Activated naive CD4-positive, alpha-beta T cell treated with anti-CD3 and anti-CD28 coated beads for 36 hours (primary cell): ENCODE measurements around the gene PARK7. TPM values are rescaled to one million over a fixed set of nuclear protein-coding genes. Genes with fewer than 3 reads are reported as not detected.

Experiments used
- CTCF ChIA-PET: fragments of 350-600 bp; sonication (Branson Sonifier 250); formaldehyde crosslinking; loops from one replicate; lab custom pipeline; 2021; ENCODE audit warnings: antibody characterized with exemption; lab: Charles Lee
- DNase-seq: peaks from one replicate; pipeline ENCODE4 v3.0.0-alpha.2; 2020
- H3K27ac Mint-ChIP-seq: one replicate; pipeline ENCODE4 v1.8.0; 2021; ENCODE audit warnings: mild to moderate bottlenecking, mixed read lengths
- H3K27me3 Mint-ChIP-seq: one replicate; pipeline ENCODE4 v1.8.0; 2021; ENCODE audit warnings: low read depth, mixed read lengths
- H3K36me3 Mint-ChIP-seq: one replicate; pipeline ENCODE4 v1.8.0; 2021; ENCODE audit warnings: low read depth, mixed read lengths
- H3K4me1 Mint-ChIP-seq: one replicate; pipeline ENCODE4 v1.8.0; 2021; ENCODE audit warnings: low read depth, mixed read lengths
- H3K4me3 Mint-ChIP-seq: one replicate; pipeline ENCODE4 v1.8.0; 2021; ENCODE audit warnings: mild to moderate bottlenecking, moderate library complexity, mixed read lengths
- H3K9me3 Mint-ChIP-seq: one replicate; pipeline ENCODE4 v1.8.0; 2021; ENCODE audit warnings: mixed read lengths
- intact Hi-C: fragments of 100-400 bp; cut with micrococcal nuclease; formaldehyde crosslinking; loops from one replicate; pipeline ENCODE4 v1.15.1; 2023
- total RNA-seq, 2 experiments: library from RNA; stranded (reverse); gene quantifications; one replicate each; pipeline ENCODE4 v1.2.3, GENCODE V29; 2021

Gene PARK7
- total RNA-seq, 2 experiments from 2014 or later = 373 to 397 TPM

DNA sequence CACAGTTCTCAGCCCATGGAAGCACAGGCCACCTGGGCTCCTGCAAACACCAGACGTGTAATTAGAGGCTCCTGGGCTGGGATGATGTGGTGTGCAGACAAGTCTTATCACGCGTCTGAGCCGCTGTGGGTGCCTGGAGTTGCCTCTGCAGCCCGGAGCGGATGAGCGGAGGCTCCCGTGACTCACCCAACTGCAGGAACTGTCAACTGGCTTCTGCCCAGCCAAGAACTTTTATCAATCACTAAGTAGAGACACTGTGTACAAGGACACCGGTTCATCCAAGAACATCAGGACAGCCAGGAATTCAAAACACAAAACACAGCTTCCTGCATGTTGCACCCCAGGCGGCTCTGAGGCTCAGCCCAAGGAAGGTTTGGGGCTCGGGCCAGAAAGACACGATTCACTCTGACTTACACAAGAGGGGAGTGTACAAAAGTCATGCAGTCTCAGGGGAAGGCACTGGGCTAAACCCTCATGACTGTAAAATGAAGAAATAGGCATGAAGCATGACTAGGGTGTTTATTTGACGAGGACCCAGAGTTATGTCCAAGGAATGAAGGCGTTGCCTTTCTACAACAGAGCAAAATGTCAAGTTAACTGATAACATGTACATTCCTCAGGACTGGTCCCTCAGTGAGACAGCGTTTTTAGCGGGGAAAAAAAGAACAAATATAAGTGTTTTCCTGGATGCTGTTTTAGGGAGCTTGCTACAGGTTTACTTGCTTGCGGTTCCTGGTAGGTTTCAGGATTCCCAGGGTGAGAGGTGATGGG lies 43.5 kb downstream of the PARK7 start:
- Mint-ChIP-seq H3K4me3 (no peak overlapping the region), H3K36me3 (peaks cover 9% of the 10 kb centered on the region), H3K4me1 (no peaks in the 10 kb centered on the region), H3K9me3 (no peaks in the 10 kb centered on the region), H3K27ac (no peak overlapping the region), H3K27me3 (no peaks in the 10 kb centered on the region)
- no peak for DNase-seq
- intact Hi-C loops = no loop called here
- CTCF ChIA-PET = no interaction called here

DNA sequence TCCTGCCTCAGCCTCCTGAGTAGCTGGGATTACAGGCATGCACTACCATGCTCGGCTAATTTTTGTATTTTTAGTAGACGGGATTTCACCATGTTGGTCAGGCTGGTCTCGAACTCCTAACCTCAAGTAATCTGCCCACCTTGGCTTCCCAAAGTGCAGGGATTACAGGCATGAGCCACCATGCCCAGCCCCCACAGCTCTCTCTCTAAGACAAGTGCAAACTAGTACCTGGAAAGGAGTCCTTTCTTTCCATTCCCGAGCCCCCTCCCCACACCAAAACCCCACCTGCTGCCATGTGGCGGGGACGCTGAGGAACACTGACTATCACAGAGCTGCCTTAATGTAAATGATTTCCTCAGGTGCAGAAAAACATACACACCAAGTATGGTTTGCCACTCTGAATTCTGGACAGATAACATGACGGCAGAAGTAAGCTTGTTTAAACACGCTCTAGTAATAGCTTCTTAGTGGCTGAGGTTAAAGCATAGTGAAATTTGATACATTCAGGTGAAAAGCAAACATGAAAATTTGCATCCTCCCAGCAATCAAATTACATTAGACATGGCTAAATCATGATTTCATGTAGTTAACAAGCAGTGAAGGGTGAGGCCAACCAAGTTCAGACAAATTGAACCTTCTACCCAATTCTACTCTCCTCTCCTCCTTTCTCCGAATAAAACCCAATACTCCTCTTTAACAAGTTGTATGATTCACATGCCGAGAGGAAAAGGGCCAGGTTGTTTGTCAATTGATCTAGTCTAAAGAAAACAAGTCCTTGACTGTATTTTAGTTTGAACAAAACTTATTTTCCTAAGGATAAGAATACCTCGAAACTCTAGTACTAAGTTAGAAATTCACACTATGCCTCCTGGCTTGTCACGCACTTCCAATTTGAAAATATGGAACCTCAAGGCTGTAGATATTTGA lies 44.8 kb downstream of the PARK7 start:
- no peak overlapping the region for H3K27ac Mint-ChIP-seq
- H3K27me3 Mint-ChIP-seq = no peaks in the 10 kb centered on the region
- H3K4me3 Mint-ChIP-seq = no peak overlapping the region
- H3K36me3 Mint-ChIP-seq = peaks cover 7% of the 10 kb centered on the region
- intact Hi-C loops = no loop called here
- no peaks in the 10 kb centered on the region for H3K4me1 Mint-ChIP-seq
- no peaks in the 10 kb centered on the region for H3K9me3 Mint-ChIP-seq
- CTCF ChIA-PET = interaction anchor here (0.8 kb wide), 1 partner anchor 9 kb away, joined by 4 read pairs; no protein-coding TSS in a partner anchor
- no peak for DNase-seq

DNA sequence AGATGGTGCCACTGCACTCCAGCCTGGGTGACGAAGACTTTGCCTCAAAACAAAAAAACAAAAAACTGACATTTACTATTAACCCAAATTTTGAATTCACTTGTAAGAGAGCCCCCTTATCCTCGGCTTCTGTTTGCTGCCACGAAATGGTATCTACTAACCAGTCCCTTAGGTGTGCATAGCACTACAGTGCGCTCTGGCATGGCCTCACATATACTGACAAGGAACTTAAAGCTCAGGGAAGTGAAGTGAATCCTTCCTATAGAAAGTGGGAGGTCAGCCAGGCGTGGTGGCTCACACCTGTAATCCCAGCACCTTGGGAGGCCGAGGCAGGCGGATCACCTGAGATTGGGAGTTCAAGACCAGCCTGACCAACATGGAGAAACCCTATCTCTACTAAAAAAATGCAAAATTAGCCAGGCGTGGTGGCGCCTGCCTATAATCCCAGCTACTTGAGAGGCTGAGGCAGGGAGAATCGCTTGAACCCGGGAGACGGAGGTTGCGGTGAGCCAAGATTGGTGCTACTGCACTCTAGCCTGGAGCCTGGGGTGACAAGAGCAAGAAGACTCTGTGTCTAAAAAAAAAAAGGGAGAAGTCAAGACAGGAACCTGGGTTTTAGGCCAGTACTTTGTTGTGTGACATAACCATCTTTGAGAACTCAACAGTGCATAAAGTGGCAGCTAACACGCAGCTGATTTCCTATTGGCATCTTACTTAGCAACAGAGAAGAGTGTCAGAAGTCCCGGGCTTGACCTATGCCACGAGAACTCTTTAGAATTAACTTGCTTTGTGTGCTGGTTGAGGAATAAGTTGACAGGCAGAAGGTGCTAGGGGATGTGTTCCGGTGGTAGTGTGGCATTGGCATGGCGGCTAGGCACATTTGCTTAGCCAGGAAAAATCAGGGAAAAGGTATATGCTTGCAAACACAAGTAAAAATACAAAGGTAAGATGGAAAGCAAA lies 47.8 kb downstream of the PARK7 start:
- no peak overlapping the region for H3K27ac Mint-ChIP-seq
- CTCF ChIA-PET = no interaction called here
- intact Hi-C loops = loop anchor here (10.0 kb wide), 1 partner anchor 715 kb away; no protein-coding TSS in a partner anchor
- no peak for DNase-seq
- H3K4me1 Mint-ChIP-seq = no peaks in the 10 kb centered on the region
- no peaks in the 10 kb centered on the region for H3K36me3 Mint-ChIP-seq
- no peak overlapping the region for H3K4me3 Mint-ChIP-seq
- H3K9me3 Mint-ChIP-seq = no peaks in the 10 kb centered on the region
- H3K27me3 Mint-ChIP-seq = no peaks in the 10 kb centered on the region

DNA sequence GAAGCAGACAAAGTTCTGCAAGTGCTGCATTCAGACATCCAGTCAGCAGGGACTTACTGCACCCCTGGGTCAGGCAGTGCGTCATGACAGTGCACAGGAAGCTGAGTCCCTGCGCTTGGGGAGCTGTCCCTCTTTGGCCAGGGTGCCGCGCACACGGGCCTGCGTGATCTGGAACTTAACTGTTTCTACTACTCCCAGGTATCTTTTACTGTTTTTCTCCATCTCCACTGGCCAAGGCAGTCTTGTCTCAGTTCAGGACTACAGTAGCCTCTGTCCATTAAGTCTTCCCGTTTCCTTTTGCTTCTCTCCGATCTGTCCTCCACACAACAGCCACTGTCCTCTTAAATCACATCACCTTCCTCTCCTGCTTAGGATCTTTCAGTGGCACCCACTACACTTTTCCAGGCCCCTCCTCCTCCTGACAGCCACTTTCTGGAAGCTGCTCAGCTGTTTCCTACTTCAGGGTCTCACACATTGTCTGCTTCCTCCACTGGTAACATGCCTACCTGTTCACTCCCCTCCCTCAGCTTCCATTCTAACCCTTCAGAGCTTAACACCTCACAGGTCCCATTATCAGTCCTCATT lies 48.7 kb downstream of the PARK7 start:
- intact Hi-C loops = loop anchor here (10.0 kb wide), 1 partner anchor 715 kb away; no protein-coding TSS in a partner anchor
- Mint-ChIP-seq H3K4me3 (no peak overlapping the region), H3K27ac (no peak overlapping the region), H3K4me1 (no peaks in the 10 kb centered on the region), H3K36me3 (no peaks in the 10 kb centered on the region), H3K27me3 (no peaks in the 10 kb centered on the region), H3K9me3 (no peaks in the 10 kb centered on the region)
- CTCF ChIA-PET = interaction anchor here (2.8 kb wide), 1 partner anchor 305 kb away, joined by 11 read pairs; no protein-coding TSS in a partner anchor
- no peak for DNase-seq

DNA sequence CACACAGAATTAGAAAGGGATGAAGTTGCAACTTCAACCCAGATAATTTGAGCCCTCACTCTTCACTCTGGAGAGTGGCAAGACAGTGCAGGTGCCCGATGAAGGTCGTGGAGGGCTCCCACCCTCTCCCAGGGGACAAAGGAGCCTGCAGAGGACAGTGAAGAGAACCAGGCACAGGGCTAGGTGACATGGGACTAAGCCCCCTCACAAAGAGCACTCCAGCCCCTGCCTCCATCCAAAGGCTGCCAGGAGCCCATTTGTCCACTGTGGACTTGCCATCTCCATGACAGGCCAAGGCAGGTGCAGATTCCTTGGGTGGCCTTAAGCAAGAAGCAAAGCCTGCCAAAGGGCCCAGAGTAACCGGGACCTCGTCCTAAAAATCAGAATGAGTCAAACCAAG lies 49.5 kb downstream of the PARK7 start:
- Mint-ChIP-seq H3K36me3 (no peaks in the 10 kb centered on the region), H3K27me3 (no peaks in the 10 kb centered on the region), H3K9me3 (no peaks in the 10 kb centered on the region), H3K4me1 (no peaks in the 10 kb centered on the region), H3K27ac (no peak overlapping the region), H3K4me3 (no peak overlapping the region)
- intact Hi-C loops = loop anchor here (10.0 kb wide), 1 partner anchor 714 kb away; no protein-coding TSS in a partner anchor
- CTCF ChIA-PET = interaction anchor here (2.8 kb wide), 1 partner anchor 304 kb away, joined by 11 read pairs; no protein-coding TSS in a partner anchor
- no peak for DNase-seq

DNA sequence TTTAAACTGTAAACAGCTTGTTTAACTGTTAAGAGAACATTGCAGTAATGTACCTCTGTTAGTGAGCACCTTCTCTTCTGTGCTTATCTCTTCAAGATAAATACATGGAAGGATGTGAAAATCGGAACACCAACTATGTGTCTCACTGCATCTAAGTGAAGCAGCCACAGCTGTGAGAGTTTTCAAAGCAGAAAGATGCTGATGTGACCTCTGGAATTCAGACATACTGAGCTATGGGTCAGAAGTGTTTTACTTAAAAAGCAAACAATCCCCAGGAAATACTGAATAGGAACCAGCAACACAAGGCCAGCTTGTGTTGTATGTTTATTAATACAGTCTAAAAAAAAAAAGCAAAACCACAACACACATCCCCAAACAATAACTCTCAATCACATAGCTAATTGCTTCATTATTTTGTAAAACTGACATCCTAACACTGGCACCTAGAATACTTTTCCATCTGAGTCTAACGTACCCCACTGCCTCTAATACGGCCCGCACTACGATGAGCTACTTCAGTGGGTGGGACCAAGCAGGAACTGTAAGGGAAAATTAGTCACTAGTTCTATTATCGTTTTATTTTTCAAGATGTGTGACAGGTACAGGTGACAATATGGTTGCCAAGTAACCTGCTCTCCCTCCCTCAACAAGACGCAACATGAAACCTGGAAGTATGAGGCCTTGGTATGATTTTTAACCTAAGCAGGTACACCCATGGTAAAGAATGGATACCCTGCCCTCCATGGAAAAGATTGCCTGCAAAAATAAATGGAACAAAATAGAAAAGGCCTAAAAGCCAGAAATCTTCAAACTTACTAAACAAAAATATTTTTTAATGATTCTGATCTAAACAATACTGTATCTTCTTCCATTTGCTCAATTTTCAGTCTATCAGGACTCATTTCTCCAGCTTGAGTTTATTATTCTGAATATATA lies 50.7 kb downstream of the PARK7 start:
- no peak for DNase-seq
- intact Hi-C loops = loop anchor here (10.0 kb wide), 1 partner anchor 713 kb away; no protein-coding TSS in a partner anchor
- Mint-ChIP-seq H3K9me3 (no peaks in the 10 kb centered on the region), H3K4me1 (no peaks in the 10 kb centered on the region), H3K27me3 (peaks cover 5% of the 10 kb centered on the region), H3K36me3 (no peaks in the 10 kb centered on the region), H3K4me3 (no peak overlapping the region), H3K27ac (no peak overlapping the region)
- CTCF ChIA-PET = interaction anchor here (0.7 to 4.8 kb wide), 5 partner anchors 28 to 338 kb away, joined by 3 to 40 read pairs (median 3); no protein-coding TSS in a partner anchor

DNA sequence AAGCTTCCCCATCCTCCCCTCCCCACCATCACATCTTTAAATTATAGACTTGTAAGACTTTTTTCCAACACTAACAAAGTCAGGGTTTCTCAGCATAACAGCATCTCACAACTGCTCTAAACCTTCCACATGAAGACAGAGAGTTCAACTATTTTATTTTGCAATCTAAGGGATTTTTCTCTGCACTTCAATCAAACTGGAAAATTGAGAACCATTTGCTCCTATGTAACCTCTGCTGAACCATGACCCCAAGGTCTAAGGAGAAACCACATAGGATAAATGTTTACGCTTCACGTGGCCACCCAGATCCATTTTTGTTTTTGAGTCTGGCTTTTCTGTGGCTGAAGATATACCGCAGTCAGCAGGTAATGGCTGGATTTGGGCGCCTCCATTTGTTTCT lies 51.4 kb downstream of the PARK7 start:
- H3K4me1 Mint-ChIP-seq = no peaks in the 10 kb centered on the region
- H3K4me3 Mint-ChIP-seq = no peak overlapping the region
- CTCF ChIA-PET = interaction anchor here (1.1 to 4.8 kb wide), 4 partner anchors 28 to 337 kb away, joined by 3 to 54 read pairs (median 24); no protein-coding TSS in a partner anchor
- no peak overlapping the region for H3K27ac Mint-ChIP-seq
- no peaks in the 10 kb centered on the region for H3K9me3 Mint-ChIP-seq
- DNase-seq = no peak
- H3K27me3 Mint-ChIP-seq = peaks cover 9% of the 10 kb centered on the region
- no peaks in the 10 kb centered on the region for H3K36me3 Mint-ChIP-seq
- intact Hi-C loops = loop anchor here (10.0 kb wide), 1 partner anchor 712 kb away; no protein-coding TSS in a partner anchor

DNA sequence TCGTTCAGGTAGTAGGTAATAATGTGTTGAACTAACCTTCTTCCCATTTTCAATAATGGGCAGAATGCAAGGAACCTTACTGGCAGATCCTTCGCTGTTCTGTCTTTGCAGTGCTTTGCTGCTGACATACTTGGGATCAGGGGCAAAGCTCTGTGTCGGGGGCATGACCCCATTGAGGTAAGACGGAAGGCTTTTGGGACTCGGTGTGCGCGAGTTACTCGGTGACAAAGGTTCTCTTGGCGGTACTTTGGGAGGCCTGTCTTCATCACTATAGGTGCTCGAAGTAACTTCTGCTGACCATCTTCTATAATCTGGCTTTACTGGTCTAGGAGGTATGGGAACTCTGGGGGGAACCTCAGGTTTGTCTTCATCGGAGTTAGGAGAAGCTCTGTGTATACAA lies 51.9 kb downstream of the PARK7 start:
- no peaks in the 10 kb centered on the region for H3K4me1 Mint-ChIP-seq
- intact Hi-C loops = loop anchor here (10.0 kb wide), 1 partner anchor 711 kb away; no protein-coding TSS in a partner anchor
- H3K9me3 Mint-ChIP-seq = no peaks in the 10 kb centered on the region
- H3K36me3 Mint-ChIP-seq = no peaks in the 10 kb centered on the region
- H3K4me3 Mint-ChIP-seq = no peak overlapping the region
- no peak overlapping the region for H3K27ac Mint-ChIP-seq
- CTCF ChIA-PET = interaction anchor here (0.6 to 4.8 kb wide), 5 partner anchors 29 to 337 kb away, joined by 3 to 54 read pairs (median 12); no protein-coding TSS in a partner anchor
- peaks cover 10% of the 10 kb centered on the region for H3K27me3 Mint-ChIP-seq
- DNase-seq = no peak

DNA sequence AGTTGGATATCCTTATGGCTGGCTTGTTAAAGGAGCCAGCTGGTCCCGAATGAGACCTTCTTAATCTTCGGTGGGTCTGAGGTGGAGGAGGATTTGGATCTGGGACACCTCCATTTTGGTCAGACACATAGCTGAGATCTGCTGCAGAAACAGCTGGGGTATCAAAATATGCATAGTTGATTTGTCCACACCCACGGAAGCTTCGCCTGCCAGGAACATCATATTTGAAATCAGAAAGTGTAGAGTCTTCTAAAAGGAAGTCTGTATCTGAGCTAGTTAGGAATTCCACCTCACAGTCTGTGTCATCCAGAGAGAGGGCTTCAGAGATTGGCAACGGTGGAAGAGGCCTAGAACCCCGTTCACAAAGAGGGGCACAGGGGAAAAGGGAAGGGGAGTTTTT lies 52.3 kb downstream of the PARK7 start:
- H3K27ac Mint-ChIP-seq = no peak overlapping the region

DNA sequence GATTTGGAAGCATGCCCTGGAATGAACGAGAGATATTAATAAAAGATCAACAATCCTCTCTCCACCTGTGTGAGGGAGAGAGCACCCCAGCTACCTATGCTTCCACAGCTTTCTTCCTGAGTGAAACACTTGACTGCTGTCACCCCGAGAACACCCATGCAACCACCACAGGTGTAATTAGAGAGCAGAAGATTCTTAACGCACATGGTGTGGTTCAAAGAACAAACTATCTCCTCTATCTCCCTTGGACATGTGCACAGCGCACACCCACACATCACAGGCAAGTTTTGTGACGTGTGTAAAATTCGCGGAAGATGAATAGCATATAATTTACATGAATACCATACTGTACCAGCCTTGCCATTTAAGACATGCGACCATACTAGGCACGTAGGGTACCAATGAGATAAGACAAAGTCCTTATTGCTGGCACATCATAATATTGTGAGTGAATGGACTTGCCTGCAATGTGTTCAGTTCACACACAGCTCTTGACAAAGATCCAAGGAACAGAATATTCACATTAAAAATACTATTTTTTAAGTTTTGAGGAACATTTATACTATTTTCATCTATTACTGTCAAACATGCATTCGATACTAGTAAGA lies 53.0 kb downstream of the PARK7 start:
- no peak for DNase-seq
- H3K27ac Mint-ChIP-seq = no peak overlapping the region
- H3K27me3 Mint-ChIP-seq = peaks cover 14% of the 10 kb centered on the region
- H3K4me1 Mint-ChIP-seq = no peaks in the 10 kb centered on the region
- CTCF ChIA-PET = interaction anchor here (0.6 to 4.8 kb wide), 18 partner anchors 8 to 834 kb away, joined by 3 to 54 read pairs (median 4); no protein-coding TSS in a partner anchor
- intact Hi-C loops = loop anchor here (10.0 kb wide), 1 partner anchor 710 kb away; no protein-coding TSS in a partner anchor
- no peaks in the 10 kb centered on the region for H3K36me3 Mint-ChIP-seq
- H3K4me3 Mint-ChIP-seq = no peak overlapping the region
- no peaks in the 10 kb centered on the region for H3K9me3 Mint-ChIP-seq

More for the DNA sequence above, 52.3 kb downstream of the PARK7 start:
- intact Hi-C loops = loop anchor here (10.0 kb wide), 1 partner anchor 711 kb away; no protein-coding TSS in a partner anchor
- no peaks in the 10 kb centered on the region for H3K36me3 Mint-ChIP-seq
- H3K4me1 Mint-ChIP-seq = no peaks in the 10 kb centered on the region
- CTCF ChIA-PET = interaction anchor here (0.6 to 4.8 kb wide), 6 partner anchors 30 to 336 kb away, joined by 3 to 54 read pairs (median 12); no protein-coding TSS in a partner anchor
- peaks cover 11% of the 10 kb centered on the region for H3K27me3 Mint-ChIP-seq
- H3K9me3 Mint-ChIP-seq = no peaks in the 10 kb centered on the region
- no peak for DNase-seq
- no peak overlapping the region for H3K4me3 Mint-ChIP-seq
